ENCODE data around the gene DNAH1.

- peak; percentile 12 to 31 for TF ChIP-seq POLR2A (IDR thresholded peaks at IDR 0.05)
- peak in 1 of 2 donors; percentile 68 for TF ChIP-seq EP300 (IDR thresholded peaks at IDR 0.05)
These were observed 38.8 kb upstream of the DNAH1 start for GRCh38 chr3:52277071-52277964.
